COR-L47 (cell line): ENCODE results near the gene CAB39.

Source experiments
- DNase-seq: peaks from one replicate; lab custom pipeline; 2025; lab: John Stamatoyannopoulos, UW

CAB39 gene

DNA sequence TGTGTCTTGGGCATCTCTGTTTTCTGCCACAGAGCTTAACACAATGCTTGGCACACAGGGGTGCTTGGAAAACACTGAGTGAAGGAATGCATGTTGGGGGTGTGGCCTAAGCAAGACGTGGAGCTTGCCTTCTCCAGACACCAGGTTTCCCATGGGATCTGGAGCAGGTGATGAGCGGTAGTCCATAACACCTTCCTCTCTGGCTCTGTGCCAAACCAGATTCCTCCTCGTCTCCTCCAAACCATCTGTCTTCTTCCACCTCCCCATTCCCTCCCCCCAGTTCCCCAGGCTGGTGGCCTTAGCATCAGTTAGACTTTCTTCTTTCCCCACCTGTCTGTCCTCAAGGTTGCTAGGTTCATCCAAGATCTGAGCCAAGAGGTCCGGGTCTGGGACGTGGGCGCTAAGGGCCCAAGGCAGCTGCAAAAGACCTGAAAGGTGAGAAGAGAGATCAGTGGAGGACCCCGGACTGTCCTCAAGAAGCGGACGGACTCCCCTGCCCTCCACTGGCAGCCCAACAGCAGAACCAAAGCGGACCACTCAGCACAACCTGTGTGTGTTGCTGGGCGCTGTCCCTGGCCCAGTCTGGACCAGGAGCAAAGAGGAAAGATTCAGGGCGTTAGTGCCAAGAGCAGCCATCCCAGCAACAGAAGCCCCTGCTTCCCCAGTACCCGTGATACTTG, 150.9 kb downstream of the CAB39 start:
- DNase-seq, result no peak

GRCh38 chr2:230864122-230864604, 151.5 kb downstream of the CAB39 start:
- no peak for DNase-seq

- DNase-seq, result peak; percentile 21
Observed at GRCh38 chr2:230864605-230865306, 152.1 kb downstream of the CAB39 start, which contains the start of gene ITM2C. Gene ITM2C, plus strand, starts transcription at chr2:230864942. Its CDS starts 84 bp downstream, at chr2:230865026.

GRCh38 chr2:230865307-230865765, 152.7 kb downstream of the CAB39 start:
- DNase-seq, result peak; percentile 1

- peak; percentile 14 for DNase-seq
Observed at GRCh38 chr2:230865766-230866755, 153.4 kb downstream of the CAB39 start.

DNA sequence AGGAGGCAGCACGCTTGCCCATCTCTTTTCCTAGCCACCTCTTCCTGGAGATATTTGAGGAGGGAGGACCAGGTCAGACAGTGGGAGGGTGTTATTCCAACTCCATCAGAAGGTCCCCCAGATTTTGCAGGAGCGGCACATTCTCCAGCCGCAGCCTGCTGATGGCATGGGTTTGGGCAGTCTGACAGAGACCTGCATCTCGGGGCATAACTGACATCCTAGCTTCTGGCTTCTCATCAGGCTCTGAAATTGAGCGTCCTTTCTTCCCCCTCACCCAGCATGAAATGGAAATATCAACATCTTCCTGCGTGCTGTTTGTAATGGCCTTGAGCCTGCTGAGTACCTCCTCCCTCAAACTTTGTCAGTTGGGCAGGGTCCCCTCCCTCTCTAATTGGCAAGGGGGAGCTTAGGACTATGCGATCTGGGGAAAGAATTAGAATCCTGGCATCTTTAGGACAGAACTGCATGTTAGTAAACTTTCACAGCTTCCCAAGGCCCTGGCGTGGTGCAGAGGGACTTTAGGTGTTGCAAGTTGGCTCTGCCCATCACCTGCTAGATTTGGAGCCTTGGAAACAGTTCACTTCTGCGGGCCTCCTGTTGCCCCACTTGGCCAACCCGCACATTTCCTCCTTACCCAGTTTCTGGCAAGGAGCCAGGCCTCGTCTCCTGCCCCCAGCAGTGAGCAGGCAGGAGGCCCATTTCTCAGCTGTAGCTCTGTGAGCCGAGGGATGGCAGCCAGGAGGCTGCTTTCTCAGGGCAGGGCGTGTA, 154.3 kb downstream of the CAB39 start:
- DNase-seq, result peak; percentile 64

GRCh38 chr2:230868161-230868946, 155.7 kb downstream of the CAB39 start:
- DNase-seq, result peak; percentile 75

- DNase-seq, result no peak
Observed at GRCh38 chr2:230868947-230869913, 156.6 kb downstream of the CAB39 start.

GRCh38 chr2:230869914-230870543, 157.4 kb downstream of the CAB39 start:
- DNase-seq, result no peak
